NCI-H128 (cell line): ENCODE measurements around the gene PLXNB2.

Experiments used
- DNase-seq: peaks from one replicate; lab custom pipeline; 2025; ENCODE audit not compliant: unreplicated experiment; lab: John Stamatoyannopoulos, UW

Gene PLXNB2

GRCh38 chr22:50267591-50268390, 39.7 kb downstream of the PLXNB2 start:
- no peak for DNase-seq

GRCh38 chr22:50266994-50267393, 40.5 kb downstream of the PLXNB2 start:
- no peak for DNase-seq

GRCh38 chr22:50264946-50265669, 42.3 kb downstream of the PLXNB2 start:
- no peak for DNase-seq

- DNase-seq: no peak
Observed at GRCh38 chr22:50264104-50264745, 43.2 kb downstream of the PLXNB2 start.

- no peak for DNase-seq
Observed at GRCh38 chr22:50262973-50263617, 44.4 kb downstream of the PLXNB2 start.

GRCh38 chr22:50262460-50262911, 45.0 kb downstream of the PLXNB2 start:
- no peak for DNase-seq

GRCh38 chr22:50261615-50262459, 45.6 kb downstream of the PLXNB2 start, which contains the start of gene MAPK12:
MAPK12 (minus strand) TSS chr22:50261683; CDS start chr22:50261509, 174 bp downstream.
- DNase-seq: no peak

- no peak for DNase-seq
Observed at GRCh38 chr22:50260801-50261614, 46.4 kb downstream of the PLXNB2 start.

GRCh38 chr22:50260434-50260800, 47.0 kb downstream of the PLXNB2 start:
- no peak for DNase-seq

- DNase-seq: no peak
Observed at GRCh38 chr22:50259302-50259701, 48.1 kb downstream of the PLXNB2 start.

GRCh38 chr22:50258361-50259292, 48.8 kb downstream of the PLXNB2 start:
- DNase-seq: no peak

- no peak for DNase-seq
Observed at GRCh38 chr22:50257451-50258360, 49.7 kb downstream of the PLXNB2 start.

GRCh38 chr22:50257041-50257440, 50.4 kb downstream of the PLXNB2 start:
- no peak for DNase-seq

- no peak for DNase-seq
Observed at GRCh38 chr22:50256258-50256862, 51.1 kb downstream of the PLXNB2 start.

GRCh38 chr22:50255607-50256006, 51.8 kb downstream of the PLXNB2 start:
- DNase-seq: no peak

- no peak for DNase-seq
Observed at GRCh38 chr22:50255099-50255498, 52.3 kb downstream of the PLXNB2 start.

- no peak for DNase-seq
Observed at GRCh38 chr22:50253941-50254340, 53.5 kb downstream of the PLXNB2 start.
